HepG2 (cell line): ENCODE data around the gene GDPD1. TPM values are rescaled to one million over a fixed set of nuclear protein-coding genes. Genes with fewer than 3 reads are reported as not detected.
A peak's percentile ranks its signal among the peaks of the same experiment; 100 is the strongest.

Source experiments
- ATF7 ChIP-seq, 2 experiments: fragments of 450-650 bp in 1 of 2; sonication (generic) in 1 of 2; formaldehyde crosslinking in 1 of 2; IDR thresholded peaks; 2 replicates each; pipeline versions ENCODE4 v1.4.0 to v1.6.1; 2016 to 2020; ENCODE audit warnings: antibody characterized with exemption in 1 of 2, mild to moderate bottlenecking in 1 of 2, missing genetic modification reagents in 1 of 2
- ATRX ChIP-seq: sonication (generic); formaldehyde crosslinking; IDR thresholded peaks from 2 replicates; pipeline ENCODE4 v1.4.0; 2020; ENCODE audit warnings: missing genetic modification reagents, borderline replicate concordance
- DMTF1 ChIP-seq: sonication (generic); formaldehyde crosslinking; IDR thresholded peaks from 2 replicates; pipeline ENCODE4 v1.4.0; 2020; ENCODE audit warnings: mild to moderate bottlenecking, missing genetic modification reagents
- HHEX ChIP-seq: IDR thresholded peaks from 2 replicates; pipeline ENCODE4 v1.6.1; 2016; ENCODE audit warnings: control low read depth
- HIC2 ChIP-seq: sonication (generic); formaldehyde crosslinking; IDR thresholded peaks from 2 replicates; pipeline ENCODE4 v1.9.0; 2022; ENCODE audit warnings: low read depth, missing genetic modification reagents
- IRF2 ChIP-seq: IDR thresholded peaks from 2 replicates; pipeline ENCODE4 v1.6.1; 2018; ENCODE audit warnings: missing genetic modification reagents, missing compliant biosample characterization
- KLF6 ChIP-seq: IDR thresholded peaks from 2 replicates; pipeline ENCODE4 v1.8.0; 2016; ENCODE audit warnings: missing biosample characterization, missing genetic modification reagents
- NR2C2 ChIP-seq: sonication (generic); formaldehyde crosslinking; IDR thresholded peaks from 2 replicates; pipeline ENCODE4 v1.4.0; 2020; ENCODE audit warnings: missing genetic modification reagents, mild to moderate bottlenecking, moderate library complexity, borderline replicate concordance
- PRMT3 ChIP-seq: sonication (generic); formaldehyde crosslinking; IDR thresholded peaks from 2 replicates; pipeline ENCODE4 v1.8.1; 2022; ENCODE audit warnings: low read depth, mild to moderate bottlenecking, moderate library complexity, missing genetic modification reagents, borderline replicate concordance
- SMAD9 ChIP-seq: sonication (generic); formaldehyde crosslinking; IDR thresholded peaks from 2 replicates; pipeline ENCODE4 v1.5.1; 2020; ENCODE audit warnings: mild to moderate bottlenecking, missing genetic modification reagents
- SRSF9 ChIP-seq: fragments of 200-400 bp; formaldehyde crosslinking; IDR thresholded peaks from 2 replicates; pipeline ENCODE4 v1.6.1; 2018; ENCODE audit warnings: borderline replicate concordance, mild to moderate bottlenecking, low read depth, low read length; ENCODE audit not compliant: insufficient read depth, poor library complexity, severe bottlenecking
- TAF1 ChIP-seq: sonication (generic); formaldehyde crosslinking; IDR thresholded peaks from 2 replicates; pipeline ENCODE4 v1.4.0; 2020; ENCODE audit warnings: missing genetic modification reagents
- TOE1 ChIP-seq: sonication (generic); formaldehyde crosslinking; IDR thresholded peaks from 2 replicates; pipeline ENCODE4 v1.4.0; 2020; ENCODE audit warnings: mild to moderate bottlenecking, missing genetic modification reagents
- ZNF138 ChIP-seq: sonication (generic); formaldehyde crosslinking; IDR thresholded peaks from 2 replicates; pipeline ENCODE4 v1.5.0; 2020; ENCODE audit warnings: mild to moderate bottlenecking, low read depth, missing genetic modification reagents
- ZNF263 ChIP-seq: sonication (generic); formaldehyde crosslinking; IDR thresholded peaks from 2 replicates; pipeline ENCODE4 v1.4.0; 2020; ENCODE audit warnings: missing genetic modification reagents
- ZNF331 ChIP-seq: sonication (generic); formaldehyde crosslinking; IDR thresholded peaks from 2 replicates; pipeline ENCODE4 v1.4.0; 2020; ENCODE audit warnings: missing genetic modification reagents
- ZNF678 ChIP-seq: sonication (generic); formaldehyde crosslinking; IDR thresholded peaks from 2 replicates; pipeline ENCODE4 v1.4.0; 2020; ENCODE audit warnings: mild to moderate bottlenecking, missing genetic modification reagents
- ZNF768 ChIP-seq: sonication (generic); formaldehyde crosslinking; IDR thresholded peaks from 2 replicates; pipeline ENCODE4 v1.4.0; 2020; ENCODE audit warnings: missing genetic modification reagents
- ZNF782 ChIP-seq: sonication (generic); formaldehyde crosslinking; IDR thresholded peaks from 2 replicates; pipeline ENCODE4 v1.4.0; 2020; ENCODE audit warnings: missing genetic modification reagents, mild to moderate bottlenecking, borderline replicate concordance
- ZSCAN12 ChIP-seq: sonication (generic); formaldehyde crosslinking; IDR thresholded peaks from 2 replicates; pipeline ENCODE4 v1.9.0; 2021; ENCODE audit warnings: mild to moderate bottlenecking, missing genetic modification reagents
- polyA plus RNA-seq, 8 experiments: library from polyadenylated mRNA; depleted of rRNA in 3 of 8; stranded (reverse) in 7 of 8; unstranded in 1 of 8; fragments of >200 nt; fragmentation: Illumina TruSeq in 4 of 8; extraction: Trizol in 4 of 8; gene quantifications; 2 replicates each; pipeline versions ENCODE4 v1.2.1 to v1.2.3, GENCODE V29; 2011 to 2016; ENCODE audit warnings: low read depth in 4 of 8, missing spikeins in 1 of 8, mixed read lengths in 1 of 8; ENCODE audit not compliant: insufficient read depth in 1 of 8
- total RNA-seq, 5 experiments: library from RNA; depleted of rRNA; stranded (reverse); fragments of >200 nt; fragmentation: Illumina TruSeq; extraction: Trizol; gene quantifications; 2 replicates each; pipeline ENCODE4 v1.2.3, GENCODE V29; 2016; ENCODE audit warnings: low read depth in 1 of 5
- TF ChIP-seq, protein P1 (sequence below): sonication (generic); formaldehyde crosslinking; IDR thresholded peaks from 2 replicates; pipeline ENCODE4 v1.5.0; 2020; ENCODE audit warnings: missing genetic modification reagents
- TF ChIP-seq, protein P2 (sequence below): sonication (generic); formaldehyde crosslinking; IDR thresholded peaks from 2 replicates; pipeline ENCODE4 v1.9.0; 2022; ENCODE audit warnings: missing genetic modification reagents, mild to moderate bottlenecking, borderline replicate concordance

The GDPD1 gene
- total and polyA plus RNA-seq, 2 of the 13 experiments (the other 11 are each of a cell fraction or from before 2014, with no cell fraction given): 6.0 to 7.7 TPM

DNA sequence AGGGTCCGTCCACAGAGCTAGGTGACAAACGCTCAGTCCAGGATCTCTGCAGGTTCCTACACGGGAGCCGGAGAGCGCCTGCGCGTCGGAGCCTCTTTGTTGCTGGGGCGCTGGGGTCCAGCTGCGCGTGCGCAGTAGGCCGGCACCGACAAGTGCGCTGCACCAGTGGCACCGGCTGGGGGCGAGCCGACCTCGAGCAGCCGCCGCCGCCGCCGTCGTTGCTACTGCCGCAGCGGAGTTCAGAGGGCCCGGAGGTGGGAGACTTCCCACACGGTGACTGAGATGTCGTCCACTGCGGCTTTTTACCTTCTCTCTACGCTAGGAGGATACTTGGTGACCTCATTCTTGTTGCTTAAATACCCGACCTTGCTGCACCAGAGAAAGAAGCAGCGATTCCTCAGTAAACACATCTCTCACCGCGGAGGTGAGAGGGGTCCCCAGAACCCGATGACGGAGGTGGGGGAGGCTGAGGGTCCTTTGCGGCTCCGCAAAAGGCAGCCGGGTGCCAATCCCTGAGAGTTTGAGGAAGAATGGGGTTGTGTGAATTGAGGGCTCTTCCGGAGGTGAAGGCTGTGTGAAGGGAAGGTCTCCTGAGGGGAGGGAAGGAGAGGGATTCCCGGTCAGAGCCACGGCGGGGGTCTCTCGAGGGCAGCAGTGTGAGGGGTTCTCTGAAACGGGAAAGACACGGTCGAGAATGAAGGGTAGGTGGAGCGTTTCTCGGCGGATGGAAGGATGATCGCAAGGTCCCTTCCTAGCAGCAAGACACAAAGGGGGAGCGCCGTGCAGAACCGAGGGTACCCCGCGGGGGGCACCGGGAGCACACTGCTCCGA is at the start of gene GDPD1 (continued):
- TF ChIP-seq HIC2 (CRISPR knock-in tag): no peak
- peak; percentile 81; the same call in 1 of the 2 replicates for TF ChIP-seq ZNF678 (CRISPR knock-in tag)
- TF ChIP-seq ZNF782 (CRISPR knock-in tag): peak; percentile 54; the same call in 1 of the 2 replicates
- no peak for TF ChIP-seq PRMT3 (CRISPR knock-in tag)
- peak; percentile 53; the same call in 1 of the 2 replicates for TF ChIP-seq NR2C2 (CRISPR knock-in tag)
- no peak for TF ChIP-seq ATRX
- no peak for TF ChIP-seq ATF7 (IDR thresholded peaks at IDR 0.05)
- TF ChIP-seq ATF7 (CRISPR knock-in tag; IDR thresholded peaks at IDR 0.05): no peak; the same call in 1 of the 2 replicates
- 0 out of 2 replicates have a peak, but pooled peaks have one; percentile 55 for TF ChIP-seq DMTF1 (CRISPR knock-in tag)
- TF ChIP-seq, protein P1, sequence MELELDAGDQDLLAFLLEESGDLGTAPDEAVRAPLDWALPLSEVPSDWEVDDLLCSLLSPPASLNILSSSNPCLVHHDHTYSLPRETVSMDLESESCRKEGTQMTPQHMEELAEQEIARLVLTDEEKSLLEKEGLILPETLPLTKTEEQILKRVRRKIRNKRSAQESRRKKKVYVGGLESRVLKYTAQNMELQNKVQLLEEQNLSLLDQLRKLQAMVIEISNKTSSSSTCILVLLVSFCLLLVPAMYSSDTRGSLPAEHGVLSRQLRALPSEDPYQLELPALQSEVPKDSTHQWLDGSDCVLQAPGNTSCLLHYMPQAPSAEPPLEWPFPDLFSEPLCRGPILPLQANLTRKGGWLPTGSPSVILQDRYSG (CRISPR knock-in tag): no peak
- TF ChIP-seq TOE1 (CRISPR knock-in tag): no peak
- peak; percentile 72; the same call in 1 of the 2 replicates for TF ChIP-seq IRF2 (CRISPR knock-in tag)
- peak; percentile 56 for TF ChIP-seq ZNF263 (CRISPR knock-in tag)
- peak; percentile 69 for TF ChIP-seq TAF1 (CRISPR knock-in tag)
- TF ChIP-seq SMAD9 (CRISPR knock-in tag): no peak
- TF ChIP-seq, protein P2, sequence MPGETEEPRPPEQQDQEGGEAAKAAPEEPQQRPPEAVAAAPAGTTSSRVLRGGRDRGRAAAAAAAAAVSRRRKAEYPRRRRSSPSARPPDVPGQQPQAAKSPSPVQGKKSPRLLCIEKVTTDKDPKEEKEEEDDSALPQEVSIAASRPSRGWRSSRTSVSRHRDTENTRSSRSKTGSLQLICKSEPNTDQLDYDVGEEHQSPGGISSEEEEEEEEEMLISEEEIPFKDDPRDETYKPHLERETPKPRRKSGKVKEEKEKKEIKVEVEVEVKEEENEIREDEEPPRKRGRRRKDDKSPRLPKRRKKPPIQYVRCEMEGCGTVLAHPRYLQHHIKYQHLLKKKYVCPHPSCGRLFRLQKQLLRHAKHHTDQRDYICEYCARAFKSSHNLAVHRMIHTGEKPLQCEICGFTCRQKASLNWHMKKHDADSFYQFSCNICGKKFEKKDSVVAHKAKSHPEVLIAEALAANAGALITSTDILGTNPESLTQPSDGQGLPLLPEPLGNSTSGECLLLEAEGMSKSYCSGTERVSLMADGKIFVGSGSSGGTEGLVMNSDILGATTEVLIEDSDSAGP (CRISPR knock-in tag): peak; percentile 93; the same call in 1 of the 2 replicates
- TF ChIP-seq KLF6 (CRISPR knock-in tag): no peak; the same call in none of the 2 replicates
- TF ChIP-seq HHEX (CRISPR knock-in tag): 0 out of 2 replicates have a peak, but pooled peaks have one; percentile 23
- TF ChIP-seq ZNF331: no peak; the same call in 1 of the 2 replicates
- TF ChIP-seq SRSF9: no peak
- TF ChIP-seq ZNF768 (CRISPR knock-in tag): peak; percentile 30; the same call in 1 of the 2 replicates
- no peak for TF ChIP-seq ZNF138 (CRISPR knock-in tag)
- peak; percentile 65; the same call in 1 of the 2 replicates for TF ChIP-seq ZSCAN12 (CRISPR knock-in tag)
